Measurements from ENCODE around the gene GNB3.

DNA sequence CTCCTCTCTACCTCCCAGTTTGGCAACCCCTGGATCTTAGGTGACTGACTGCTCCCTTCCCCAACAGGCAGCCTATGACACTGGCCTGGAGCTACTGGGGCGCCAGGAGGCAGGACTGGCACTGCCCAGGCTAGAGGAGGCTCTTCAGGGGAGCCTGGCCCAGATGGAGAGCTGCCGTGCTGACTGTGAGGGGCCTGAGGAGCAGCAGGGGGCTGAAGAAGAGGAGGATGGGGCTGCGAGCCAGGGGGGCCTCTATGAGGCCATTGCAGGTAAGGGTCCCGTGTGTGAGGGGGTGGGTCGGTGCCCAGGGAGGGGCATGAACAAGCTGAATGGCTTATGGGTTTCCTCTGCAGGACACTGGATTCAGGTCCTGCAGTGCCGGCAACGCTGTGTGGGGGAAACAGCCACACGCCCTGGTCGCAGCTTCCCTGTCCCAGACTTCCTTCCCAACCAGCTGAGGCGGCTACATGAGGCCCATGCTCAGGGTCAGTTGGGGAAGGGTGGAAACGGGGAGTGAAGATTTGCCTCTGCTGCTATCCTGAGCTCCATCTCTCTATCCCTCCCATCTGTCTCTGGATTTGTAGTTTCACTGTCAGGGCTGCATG, 10.3 kb upstream of the GNB3 start:
- TF ChIP-seq, protein P1, sequence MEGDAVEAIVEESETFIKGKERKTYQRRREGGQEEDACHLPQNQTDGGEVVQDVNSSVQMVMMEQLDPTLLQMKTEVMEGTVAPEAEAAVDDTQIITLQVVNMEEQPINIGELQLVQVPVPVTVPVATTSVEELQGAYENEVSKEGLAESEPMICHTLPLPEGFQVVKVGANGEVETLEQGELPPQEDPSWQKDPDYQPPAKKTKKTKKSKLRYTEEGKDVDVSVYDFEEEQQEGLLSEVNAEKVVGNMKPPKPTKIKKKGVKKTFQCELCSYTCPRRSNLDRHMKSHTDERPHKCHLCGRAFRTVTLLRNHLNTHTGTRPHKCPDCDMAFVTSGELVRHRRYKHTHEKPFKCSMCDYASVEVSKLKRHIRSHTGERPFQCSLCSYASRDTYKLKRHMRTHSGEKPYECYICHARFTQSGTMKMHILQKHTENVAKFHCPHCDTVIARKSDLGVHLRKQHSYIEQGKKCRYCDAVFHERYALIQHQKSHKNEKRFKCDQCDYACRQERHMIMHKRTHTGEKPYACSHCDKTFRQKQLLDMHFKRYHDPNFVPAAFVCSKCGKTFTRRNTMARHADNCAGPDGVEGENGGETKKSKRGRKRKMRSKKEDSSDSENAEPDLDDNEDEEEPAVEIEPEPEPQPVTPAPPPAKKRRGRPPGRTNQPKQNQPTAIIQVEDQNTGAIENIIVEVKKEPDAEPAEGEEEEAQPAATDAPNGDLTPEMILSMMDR (IDR thresholded peaks at IDR 0.05), result no peak
- no peak for TF ChIP-seq YY1 (IDR thresholded peaks at IDR 0.05; ENCODE audit: low read depth)
- TF ChIP-seq, protein P2, sequence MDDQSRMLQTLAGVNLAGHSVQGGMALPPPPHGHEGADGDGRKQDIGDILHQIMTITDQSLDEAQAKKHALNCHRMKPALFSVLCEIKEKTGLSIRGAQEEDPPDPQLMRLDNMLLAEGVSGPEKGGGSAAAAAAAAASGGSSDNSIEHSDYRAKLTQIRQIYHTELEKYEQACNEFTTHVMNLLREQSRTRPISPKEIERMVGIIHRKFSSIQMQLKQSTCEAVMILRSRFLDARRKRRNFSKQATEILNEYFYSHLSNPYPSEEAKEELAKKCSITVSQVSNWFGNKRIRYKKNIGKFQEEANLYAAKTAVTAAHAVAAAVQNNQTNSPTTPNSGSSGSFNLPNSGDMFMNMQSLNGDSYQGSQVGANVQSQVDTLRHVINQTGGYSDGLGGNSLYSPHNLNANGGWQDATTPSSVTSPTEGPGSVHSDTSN (IDR thresholded peaks at IDR 0.05), result no peak
- TF ChIP-seq FOXM1 (IDR thresholded peaks at IDR 0.05; ENCODE audit: low read depth), result no peak

Measured in SK-N-SH (cell line).